CD4-positive, alpha-beta memory T cell (primary cell): ENCODE data around the gene PSMB2. TPM values are rescaled to one million over a fixed set of nuclear protein-coding genes. Genes with fewer than 3 reads are reported as not detected.
"Not testable (repeated sequence)": the region's sequence is repeated elsewhere in the genome, so short reads cannot be mapped to it uniquely, and the experiment has no call there.

Source experiments
- CTCF ChIA-PET: fragments of 350-600 bp; sonication (Branson Sonifier 250); formaldehyde crosslinking; loops from one replicate; lab custom pipeline; 2021; ENCODE audit warnings: inconsistent platforms; ENCODE audit not compliant: partially characterized antibody; lab: Charles Lee
- POLR2A ChIA-PET: fragments of 350-600 bp; sonication (Branson Sonifier 250); formaldehyde crosslinking; loops from one replicate; lab custom pipeline; 2021; ENCODE audit not compliant: partially characterized antibody; lab: Charles Lee
- DNase-seq, 5 donors: peaks; one replicate each; pipeline versions ENCODE4 v3.0.0 to v3.0.0-alpha.2; 2020 to 2022; ENCODE audit warnings: mixed read lengths in 1 of 5
- H3K27ac ChIP-seq: one replicate; pipeline ENCODE4 v1.7.0; 2013; ENCODE audit warnings: low read depth, low read length
- H3K27me3 ChIP-seq: 2 replicates; pipeline ENCODE4 v1.7.0; 2013; ENCODE audit warnings: mild to moderate bottlenecking, low read length, moderate library complexity; ENCODE audit not compliant: insufficient read depth
- H3K36me3 ChIP-seq: 2 replicates; pipeline ENCODE4 v1.7.0; 2013; ENCODE audit warnings: mild to moderate bottlenecking, low read length, moderate library complexity; ENCODE audit not compliant: insufficient read depth
- H3K4me1 ChIP-seq: 2 replicates; pipeline ENCODE4 v1.7.0; 2013; ENCODE audit warnings: mild to moderate bottlenecking, low read length, moderate library complexity; ENCODE audit not compliant: insufficient read depth
- H3K4me3 ChIP-seq, 2 donors: one replicate each; pipeline ENCODE4 v1.7.0; 2013; ENCODE audit warnings: low read length in 2 of 2, mild to moderate bottlenecking in 1 of 2
- H3K9me3 ChIP-seq, 2 donors: one replicate each; pipeline ENCODE4 v1.7.0; 2013; ENCODE audit warnings: low read length in 2 of 2, control low read depth in 1 of 2; ENCODE audit not compliant: control insufficient read depth in 1 of 2
- H3K27ac Mint-ChIP-seq, 7 donors: one replicate each; pipeline ENCODE4 v1.8.0; 2020 to 2021; ENCODE audit warnings: mixed read lengths in 7 of 7, mild to moderate bottlenecking in 6 of 7, inconsistent platforms in 3 of 7, moderate library complexity in 3 of 7
- H3K27me3 Mint-ChIP-seq, 2 donors: one replicate each; pipeline ENCODE4 v1.8.0; 2020 to 2021; ENCODE audit warnings: mixed read lengths in 2 of 2
- H3K36me3 Mint-ChIP-seq, 2 donors: one replicate each; pipeline ENCODE4 v1.8.0; 2020 to 2021; ENCODE audit warnings: mixed read lengths in 2 of 2, inconsistent platforms in 1 of 2, mild to moderate bottlenecking in 1 of 2
- H3K4me1 Mint-ChIP-seq, 4 donors: one replicate each; pipeline ENCODE4 v1.8.0; 2020 to 2021; ENCODE audit warnings: mixed read lengths in 4 of 4, mild to moderate bottlenecking in 1 of 4
- H3K4me3 Mint-ChIP-seq, 8 donors: one replicate each; pipeline ENCODE4 v1.8.0; 2020 to 2021; ENCODE audit warnings: mixed read lengths in 8 of 8, mild to moderate bottlenecking in 7 of 8, moderate library complexity in 6 of 8, inconsistent platforms in 3 of 8
- H3K9me3 Mint-ChIP-seq, 8 donors: one replicate each; pipeline ENCODE4 v1.8.0; 2020 to 2021; ENCODE audit warnings: mixed read lengths in 8 of 8, mild to moderate bottlenecking in 5 of 8, inconsistent platforms in 3 of 8, moderate library complexity in 1 of 8
- intact Hi-C: fragments of 100-400 bp; cut with micrococcal nuclease; formaldehyde crosslinking; loops from one replicate; pipeline ENCODE4 v1.15.1; 2023
- polyA plus RNA-seq, 2 donors: library from polyadenylated mRNA; unstranded; fragments of 300-500 nt; fragmentation: Illumina TruSeq; gene quantifications; one replicate each; pipeline ENCODE4 v1.2.3, GENCODE V29; 2021
- total RNA-seq, 2 experiments: library from RNA; stranded (reverse); gene quantifications; one replicate each; pipeline ENCODE4 v1.2.3, GENCODE V29; 2021

Gene PSMB2
- total RNA-seq (10 to 100 TPM; 25.5 to 28.2 TPM), polyA plus RNA-seq (10 to 100 TPM; 71.0 to 73.2 TPM)

DNA sequence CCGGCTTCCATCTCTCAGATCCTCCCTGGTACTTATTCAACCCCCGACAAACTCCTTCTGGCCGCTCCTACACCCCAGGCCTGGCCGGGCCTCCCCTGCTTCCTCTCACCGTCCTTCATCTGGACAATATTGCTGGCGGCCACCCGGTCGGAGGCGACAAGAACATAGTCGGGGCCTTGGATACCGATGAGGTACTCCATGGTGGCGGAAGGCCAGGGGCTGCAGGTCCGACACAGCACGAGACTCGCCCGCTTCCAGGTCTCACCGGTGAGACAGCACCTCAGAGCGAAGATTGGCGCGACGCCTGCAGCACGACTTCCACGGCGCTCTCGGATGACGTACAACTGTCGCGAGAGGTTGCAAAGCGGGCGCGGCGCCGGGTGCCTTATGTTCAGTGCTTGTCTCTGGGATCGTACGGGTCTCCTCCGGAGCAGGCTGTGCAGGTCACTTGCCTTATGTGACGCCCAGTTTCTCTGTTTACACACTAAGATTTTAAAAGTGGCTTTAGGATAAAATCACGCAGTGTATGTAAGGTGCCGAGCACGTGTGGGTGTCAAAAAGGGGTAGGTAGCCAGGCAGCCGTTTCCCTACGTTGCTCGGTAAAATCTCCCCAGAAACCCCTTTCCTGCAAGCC is at the start of gene PSMB2:
PSMB2 (minus strand) TSS at position 294 of the 634 bp plus-strand sequence; CDS start at position 200, 94 bp downstream.
- intact Hi-C loops: loop anchor here (1.0 to 10.0 kb wide), 2 partner anchors 74 to 77 kb away; no protein-coding TSS in a partner anchor
- H3K27ac ChIP-seq: peak within 1 kb of the TSS; percentile 81
- peaks cover 5% of the 10 kb centered on the region for H3K27me3 ChIP-seq
- Mint-ChIP-seq H3K27ac (peak within 1 kb of the TSS; percentile 98 to 100 (median 99)), H3K27me3 (peaks cover 9 to 23% of the 10 kb centered on the region in 2 donors), H3K4me1 (peaks cover 26 to 44% (median 36%) of the 10 kb centered on the region in 4 donors), H3K36me3 (peaks cover 0 to 12% of the 10 kb centered on the region in 2 donors), H3K4me3 (peak within 1 kb of the TSS; percentile 98 to 100 (median 99)), H3K9me3 (no peaks in the 10 kb centered on the region)
- H3K9me3 ChIP-seq: no peaks in the 10 kb centered on the region
- H3K36me3 ChIP-seq: peaks cover under 1% of the 10 kb centered on the region
- H3K4me1 ChIP-seq: peaks cover 47% of the 10 kb centered on the region
- peak within 1 kb of the TSS; percentile 94 to 98 for H3K4me3 ChIP-seq
- ChIA-PET CTCF (interaction anchor here (1.0 kb wide), 1 partner anchor 9 kb away, joined by 3 read pairs; no protein-coding TSS in a partner anchor), POLR2A (interaction anchor here (0.8 to 1.0 kb wide), 2 partner anchors 68 to 127 kb away, joined by 3 read pairs; partner anchors contain the start of gene TFAP2E)
- peak; percentile 94 to 95 (median 94) for DNase-seq

DNA sequence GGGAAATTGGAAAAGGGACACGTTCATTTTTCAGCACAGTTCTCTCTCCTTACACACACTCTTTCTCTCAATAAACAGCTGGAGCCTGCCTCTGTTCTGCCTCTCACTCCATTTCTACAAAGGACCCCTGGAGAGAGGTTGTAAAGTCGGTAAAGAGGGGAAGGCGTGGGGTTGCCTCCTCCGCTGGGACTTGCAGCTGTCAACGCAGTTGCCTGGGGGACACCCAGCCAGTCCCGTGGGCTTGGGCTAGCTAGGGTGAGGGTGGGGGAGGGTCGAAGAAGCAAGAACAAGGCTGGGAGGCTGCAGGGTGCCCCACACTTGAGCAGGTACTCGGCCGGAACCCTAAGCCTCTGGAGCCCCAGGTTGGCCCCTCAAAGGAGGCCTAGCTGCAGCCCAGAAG is 49.8 kb upstream of the PSMB2 start:
- H3K36me3 ChIP-seq: no peaks in the 10 kb centered on the region
- ChIA-PET CTCF (interaction anchor here (1.9 to 2.1 kb wide), 2 partner anchors 13 to 24 kb away, joined by 3 to 9 read pairs; no protein-coding TSS in a partner anchor), POLR2A (no interaction called here)
- Mint-ChIP-seq H3K4me1 (peaks cover 0 to 2% (median 0%) of the 10 kb centered on the region in 4 donors), H3K27me3 (peaks cover 15 to 21% of the 10 kb centered on the region in 2 donors), H3K36me3 (no peaks in the 10 kb centered on the region), H3K27ac (no peak overlapping the region), H3K4me3 (no peak overlapping the region), H3K9me3 (no peaks in the 10 kb centered on the region)
- no peaks in the 10 kb centered on the region for H3K4me1 ChIP-seq
- DNase-seq: no peak
- intact Hi-C loops: no loop called here
- no peaks in the 10 kb centered on the region for H3K27me3 ChIP-seq
- no peaks in the 10 kb centered on the region for H3K9me3 ChIP-seq
- H3K4me3 ChIP-seq: no peak overlapping the region
- no peak overlapping the region for H3K27ac ChIP-seq

DNA sequence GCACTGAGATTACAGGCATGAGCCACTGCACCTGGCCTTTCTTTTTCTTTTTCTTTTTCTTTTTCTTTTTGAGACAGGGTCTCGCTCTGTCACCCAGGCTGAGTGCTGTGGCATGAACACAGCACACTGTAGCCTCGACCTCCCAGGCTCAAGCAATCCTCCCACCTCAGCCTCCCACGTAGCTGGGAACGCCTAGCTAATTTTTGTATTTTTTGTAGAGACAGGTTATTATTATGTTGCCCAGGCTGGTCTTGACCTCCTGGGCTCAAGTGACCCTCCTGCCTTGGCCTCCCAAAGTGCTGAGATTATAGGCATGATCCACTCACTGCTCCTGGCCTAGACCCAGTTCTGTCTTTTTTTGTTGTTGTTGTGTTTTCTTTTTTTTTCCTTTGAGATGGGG is 48.8 kb upstream of the PSMB2 start:
- H3K27ac ChIP-seq, H3K4me1 ChIP-seq, H3K36me3 Mint-ChIP-seq, intact Hi-C loops, H3K36me3 ChIP-seq, DNase-seq, H3K9me3 Mint-ChIP-seq, H3K4me3 ChIP-seq, H3K27ac Mint-ChIP-seq, POLR2A ChIA-PET, H3K9me3 ChIP-seq, H3K27me3 ChIP-seq, H3K4me1 Mint-ChIP-seq: not testable (repeated sequence)
- CTCF ChIA-PET: interaction anchor here (1.9 to 2.1 kb wide), 2 partner anchors 14 to 25 kb away, joined by 3 to 9 read pairs; no protein-coding TSS in a partner anchor
- Mint-ChIP-seq H3K27me3 (peaks cover 16% of the 10 kb centered on the region in 2 donors), H3K4me3 (peak overlapping the region in 1 of 8 donors; percentile 21)

DNA sequence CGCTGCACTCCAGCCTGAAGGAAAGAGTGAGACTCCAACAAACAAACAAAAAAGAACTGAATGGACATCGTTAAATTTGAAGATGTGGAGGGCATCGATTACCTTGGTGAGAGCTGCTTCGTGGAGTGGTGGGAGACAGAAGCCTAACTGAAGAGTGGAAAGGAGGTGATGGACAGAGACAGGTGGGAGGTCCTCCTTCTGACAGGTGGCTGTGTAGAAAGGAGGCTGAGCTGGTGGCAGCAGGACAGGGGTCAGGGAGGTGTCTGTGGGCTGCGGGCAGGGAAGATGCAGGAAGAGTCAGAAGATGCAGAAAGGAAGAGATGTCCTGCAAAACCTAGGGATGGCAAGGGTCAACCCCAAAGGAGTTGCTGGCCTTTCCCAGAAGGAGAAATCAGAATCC is 46.8 kb upstream of the PSMB2 start:
- no peaks in the 10 kb centered on the region for H3K9me3 ChIP-seq
- POLR2A ChIA-PET: no interaction called here
- H3K4me1 ChIP-seq: no peaks in the 10 kb centered on the region
- H3K9me3 Mint-ChIP-seq: no peaks in the 10 kb centered on the region
- no peaks in the 10 kb centered on the region for H3K36me3 ChIP-seq
- no peak overlapping the region for H3K4me3 Mint-ChIP-seq
- CTCF ChIA-PET: no interaction called here
- H3K27ac Mint-ChIP-seq: no peak overlapping the region
- H3K27ac ChIP-seq: no peak overlapping the region
- H3K27me3 ChIP-seq: no peaks in the 10 kb centered on the region
- intact Hi-C loops: no loop called here
- H3K4me3 ChIP-seq: no peak overlapping the region
- H3K4me1 Mint-ChIP-seq: peaks cover 0 to 2% (median 0%) of the 10 kb centered on the region in 4 donors
- H3K36me3 Mint-ChIP-seq: no peaks in the 10 kb centered on the region
- no peak for DNase-seq
- H3K27me3 Mint-ChIP-seq: peaks cover 15 to 21% of the 10 kb centered on the region in 2 donors

DNA sequence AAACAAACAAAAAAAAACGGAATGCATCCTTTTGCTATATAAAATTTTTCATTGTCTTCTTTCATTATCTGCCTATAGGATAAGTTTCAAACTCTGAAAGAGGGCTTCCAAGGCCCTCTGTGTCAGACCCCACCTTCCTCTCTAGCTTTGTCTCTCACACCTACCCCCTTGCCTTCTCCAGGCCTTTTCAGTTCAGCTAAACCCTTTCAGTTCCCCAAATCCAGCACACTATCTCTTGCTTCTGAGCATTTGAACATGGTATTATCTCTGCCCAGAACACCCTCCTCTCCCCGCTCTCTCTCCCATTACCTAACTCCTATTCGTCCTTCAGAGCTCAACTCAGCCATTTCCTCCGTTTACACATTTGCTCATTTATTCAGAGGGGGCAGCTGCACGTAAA is 41.7 kb upstream of the PSMB2 start:
- Mint-ChIP-seq H3K4me3 (no peak overlapping the region), H3K9me3 (no peaks in the 10 kb centered on the region), H3K4me1 (peaks cover 0 to 2% (median 0%) of the 10 kb centered on the region in 4 donors), H3K27ac (no peak overlapping the region), H3K36me3 (no peaks in the 10 kb centered on the region), H3K27me3 (peaks cover 15 to 18% of the 10 kb centered on the region in 2 donors)
- H3K9me3 ChIP-seq: no peaks in the 10 kb centered on the region
- no peaks in the 10 kb centered on the region for H3K27me3 ChIP-seq
- no peak overlapping the region for H3K27ac ChIP-seq
- H3K4me3 ChIP-seq: no peak overlapping the region
- ChIA-PET CTCF (interaction anchor here (0.7 kb wide), 1 partner anchor 33 kb away, joined by 3 read pairs; no protein-coding TSS in a partner anchor), POLR2A (no interaction called here)
- DNase-seq: no peak
- intact Hi-C loops: no loop called here
- H3K36me3 ChIP-seq: no peaks in the 10 kb centered on the region
- H3K4me1 ChIP-seq: no peaks in the 10 kb centered on the region

DNA sequence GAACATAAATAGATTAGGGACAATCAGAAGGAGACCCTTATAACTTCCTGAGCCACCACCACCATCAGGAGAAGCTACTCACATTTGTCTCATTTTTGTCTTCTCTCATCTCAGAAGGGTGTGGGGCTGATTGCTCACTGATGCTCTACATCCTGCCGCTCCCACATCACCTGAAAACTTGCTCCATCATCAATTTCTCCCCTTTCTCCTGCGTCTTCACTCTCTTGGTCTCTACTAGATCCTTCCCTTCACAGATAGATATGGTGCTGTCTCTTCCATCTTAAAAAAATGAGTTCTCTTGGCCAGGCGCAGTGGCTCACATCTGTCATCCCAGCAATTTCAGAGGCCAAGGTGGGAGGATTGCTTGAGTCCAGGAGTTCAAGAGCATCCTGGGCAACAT is 38.9 kb upstream of the PSMB2 start:
- CTCF ChIA-PET: no interaction called here
- Mint-ChIP-seq H3K9me3 (peaks cover 0 to 1% (median 0%) of the 10 kb centered on the region in 8 donors), H3K27ac (no peak overlapping the region), H3K36me3 (no peaks in the 10 kb centered on the region), H3K4me1 (no peaks in the 10 kb centered on the region), H3K4me3 (no peak overlapping the region), H3K27me3 (peaks cover 15 to 22% of the 10 kb centered on the region in 2 donors)
- H3K27ac ChIP-seq: no peak overlapping the region
- intact Hi-C loops: no loop called here
- H3K4me3 ChIP-seq: no peak overlapping the region
- no peak for DNase-seq
- no peaks in the 10 kb centered on the region for H3K27me3 ChIP-seq
- POLR2A ChIA-PET: no interaction called here
- H3K4me1 ChIP-seq: no peaks in the 10 kb centered on the region
- H3K36me3 ChIP-seq: no peaks in the 10 kb centered on the region
- no peaks in the 10 kb centered on the region for H3K9me3 ChIP-seq

DNA sequence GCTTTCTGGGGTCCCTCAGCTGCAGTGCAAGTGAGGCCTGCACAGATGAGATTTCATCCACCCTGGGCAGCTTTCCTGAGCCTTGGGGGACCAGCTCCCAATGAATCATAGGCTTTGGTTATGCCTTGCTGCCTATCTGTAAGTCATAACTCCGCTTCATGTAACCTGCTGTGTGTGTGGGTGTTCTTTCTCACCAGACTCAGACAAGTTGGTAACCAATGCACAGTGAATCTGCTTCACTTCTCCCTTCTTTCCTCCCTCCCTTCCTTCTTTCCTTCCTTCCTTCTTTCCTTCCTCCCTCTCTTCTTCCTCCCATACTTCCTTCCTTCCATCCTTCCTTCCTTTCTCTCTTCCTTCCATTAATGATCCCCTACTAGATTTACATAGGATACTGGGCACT is 34.4 kb upstream of the PSMB2 start:
- no peak overlapping the region for H3K4me3 ChIP-seq
- H3K36me3 Mint-ChIP-seq: no peaks in the 10 kb centered on the region
- H3K4me1 ChIP-seq: no peaks in the 10 kb centered on the region
- H3K9me3 Mint-ChIP-seq: peaks cover 0 to 1% (median 0%) of the 10 kb centered on the region in 8 donors
- H3K9me3 ChIP-seq: no peaks in the 10 kb centered on the region
- ChIA-PET POLR2A (no interaction called here), CTCF (no interaction called here)
- intact Hi-C loops: no loop called here
- H3K36me3 ChIP-seq: no peaks in the 10 kb centered on the region
- H3K27me3 Mint-ChIP-seq: peaks cover 18 to 21% of the 10 kb centered on the region in 2 donors
- peaks cover 0 to 4% (median 0%) of the 10 kb centered on the region in 4 donors for H3K4me1 Mint-ChIP-seq
- no peak overlapping the region for H3K27ac ChIP-seq
- H3K27ac Mint-ChIP-seq: no peak overlapping the region
- peaks cover 4% of the 10 kb centered on the region for H3K27me3 ChIP-seq
- DNase-seq: no peak
- no peak overlapping the region for H3K4me3 Mint-ChIP-seq
